ENCODE data around the gene CCT4. TPM values are rescaled to one million over a fixed set of nuclear protein-coding genes. Genes with fewer than 3 reads are reported as not detected.

CCT4 gene
- total RNA-seq, 2 experiments from 2014 or later = 196 to 232 TPM

GRCh38 chr2:61887717-61888266 lies 664 bp downstream of the CCT4 start:
- H3K4me1 ChIP-seq (ENCODE audit: insufficient read depth, low read length, poor library complexity, severe bottlenecking) = peaks cover 22% of the 10 kb centered on the region
- BruUV-seq (replicated peaks) = no TSS peak
- H2AFZ ChIP-seq (ENCODE audit: low read length) = peak overlapping the region; percentile 58; the same call in 1 of the 2 replicates
- intact Hi-C loops (cut with micrococcal nuclease; ENCODE audit: unreplicated experiment) = loop anchor here (1.0 kb wide), 2 partner anchors 33 to 193 kb away; partner anchors contain the start of gene FAM161A
- peak overlapping the region; percentile 88 for H3K4me3 ChIP-seq (ENCODE audit: low read depth, low read length, poor library complexity, severe bottlenecking)
- H3K9me3 ChIP-seq (ENCODE audit: low read length) = no peaks in the 10 kb centered on the region
- DNase-seq (ENCODE audit: low spot score) = peak; percentile 18
- H3K4me2 ChIP-seq (ENCODE audit: low read length) = peak overlapping the region; percentile 74
- CTCF ChIA-PET (ENCODE audit: unreplicated experiment) = no interaction called here
- POLR2A ChIA-PET = interaction anchor here (0.6 to 1.6 kb wide), 3 partner anchors 20 to 110 kb away, joined by 4 to 6 read pairs (median 5); partner anchors contain the start of gene FAM161A
- H3K9me2 ChIP-seq (ENCODE audit: insufficient read depth, low read length) = no peaks in the 10 kb centered on the region
- H3K27ac ChIP-seq (ENCODE audit: low read depth, low read length, poor library complexity, severe bottlenecking) = peak overlapping the region; percentile 64
- H3K36me3 ChIP-seq (ENCODE audit: insufficient read depth, low read length) = peaks cover 54% of the 10 kb centered on the region
- peaks cover 23% of the 10 kb centered on the region for H4K20me1 ChIP-seq (ENCODE audit: insufficient read depth, low read length)
- TF ChIP-seq EZH2phosphoT487 (IDR thresholded peaks at IDR 0.05; ENCODE audit: borderline replicate concordance, low read depth, low read length) = no peak
- no peak for TF ChIP-seq CTCF (conservative IDR thresholded peaks at IDR 0.05; ENCODE audit: low read length)
- H3K79me2 ChIP-seq (ENCODE audit: insufficient read depth, low read depth, low read length) = peaks cover 57% of the 10 kb centered on the region

GRCh38 chr2:61885896-61886603 lies 2.4 kb downstream of the CCT4 start:
- Histone ChIP-seq H3K9me2 (ENCODE audit: insufficient read depth, low read length) (no peaks in the 10 kb centered on the region), H3K27ac (ENCODE audit: low read depth, low read length, poor library complexity, severe bottlenecking) (no peak overlapping the region), H3K36me3 (ENCODE audit: insufficient read depth, low read length) (peaks cover 71% of the 10 kb centered on the region), H3K4me3 (ENCODE audit: low read depth, low read length, poor library complexity, severe bottlenecking) (peak overlapping the region; percentile 88), H3K79me2 (ENCODE audit: insufficient read depth, low read depth, low read length) (peaks cover 57% of the 10 kb centered on the region), H3K4me2 (ENCODE audit: low read length) (peak overlapping the region; percentile 74), H3K4me1 (ENCODE audit: insufficient read depth, low read length, poor library complexity, severe bottlenecking) (peaks cover 22% of the 10 kb centered on the region), H4K20me1 (ENCODE audit: insufficient read depth, low read length) (peaks cover 23% of the 10 kb centered on the region), H3K9me3 (ENCODE audit: low read length) (no peaks in the 10 kb centered on the region), H2AFZ (ENCODE audit: low read length) (no peak overlapping the region)
- no peak for DNase-seq (ENCODE audit: low spot score)
- intact Hi-C loops (cut with micrococcal nuclease; ENCODE audit: unreplicated experiment) = no loop called here
- POLR2A ChIA-PET = interaction anchor here (0.6 to 1.6 kb wide), 2 partner anchors 33 to 485 kb away, joined by 4 to 5 read pairs; partner anchors contain the start of gene FAM161A
- no TSS peak for BruUV-seq (replicated peaks)
- TF ChIP-seq CTCF (conservative IDR thresholded peaks at IDR 0.05; ENCODE audit: low read length) (no peak), EZH2phosphoT487 (IDR thresholded peaks at IDR 0.05; ENCODE audit: borderline replicate concordance, low read depth, low read length) (no peak)
- CTCF ChIA-PET (ENCODE audit: unreplicated experiment) = no interaction called here
